Memory B cell (primary cell): ENCODE measurements around the gene TBKBP1.

Source experiments
- ATAC-seq: fragments of 150-1000 bp; cut with Tn5 transposase; 2 replicates; pipeline ENCODE4 v1.10.0; 2021; ENCODE audit warnings: low read depth, mild to moderate bottlenecking, moderate library complexity
- DNase-seq, 2 donors: peaks; one replicate each; pipeline ENCODE4 v3.0.0; 2022; ENCODE audit warnings: low spot score in 2 of 2
- H3K27ac Mint-ChIP-seq: one replicate; pipeline ENCODE4 v1.8.0; 2022; ENCODE audit warnings: mild to moderate bottlenecking, moderate library complexity, mixed read lengths
- H3K27me3 Mint-ChIP-seq: one replicate; pipeline ENCODE4 v1.8.0; 2022; ENCODE audit warnings: mixed read lengths
- H3K36me3 Mint-ChIP-seq: one replicate; pipeline ENCODE4 v1.8.0; 2022; ENCODE audit warnings: mild to moderate bottlenecking, mixed read lengths
- H3K4me1 Mint-ChIP-seq: one replicate; pipeline ENCODE4 v1.8.0; 2022; ENCODE audit warnings: mixed read lengths
- H3K4me3 Mint-ChIP-seq: one replicate; pipeline ENCODE4 v1.8.0; 2022; ENCODE audit warnings: mild to moderate bottlenecking, moderate library complexity, mixed read lengths
- H3K9me3 Mint-ChIP-seq: one replicate; pipeline ENCODE4 v1.8.0; 2022; ENCODE audit warnings: mixed read lengths

TBKBP1 gene

DNA sequence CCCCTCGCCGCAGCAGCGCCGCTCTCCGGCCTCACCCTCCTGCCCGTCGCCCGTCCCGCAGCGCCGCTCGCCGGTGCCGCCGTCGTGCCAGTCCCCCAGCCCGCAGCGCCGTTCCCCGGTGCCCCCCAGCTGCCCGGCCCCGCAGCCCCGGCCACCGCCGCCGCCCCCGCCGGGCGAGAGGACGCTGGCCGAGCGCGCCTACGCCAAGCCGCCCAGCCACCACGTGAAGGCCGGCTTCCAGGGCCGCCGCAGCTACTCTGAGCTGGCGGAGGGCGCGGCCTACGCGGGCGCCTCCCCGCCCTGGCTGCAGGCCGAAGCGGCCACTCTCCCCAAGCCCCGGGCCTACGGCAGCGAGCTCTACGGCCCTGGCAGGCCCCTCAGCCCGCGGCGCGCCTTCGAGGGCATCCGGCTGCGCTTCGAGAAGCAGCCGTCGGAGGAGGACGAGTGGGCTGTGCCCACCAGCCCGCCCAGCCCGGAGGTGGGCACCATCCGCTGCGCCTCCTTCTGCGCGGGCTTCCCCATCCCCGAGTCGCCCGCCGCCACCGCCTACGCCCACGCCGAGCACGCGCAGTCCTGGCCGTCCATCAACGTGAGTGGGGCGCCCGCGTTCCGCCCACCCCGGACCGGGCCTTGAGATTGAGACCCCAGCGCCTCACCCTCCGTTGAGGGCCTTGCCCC is 15.0 kb downstream of the TBKBP1 start:
- no peak for ATAC-seq
- Mint-ChIP-seq H3K36me3 (peaks cover 6% of the 10 kb centered on the region), H3K4me3 (no peak overlapping the region), H3K4me1 (peaks cover 44% of the 10 kb centered on the region), H3K27me3 (peaks cover 2% of the 10 kb centered on the region), H3K27ac (no peak overlapping the region), H3K9me3 (no peaks in the 10 kb centered on the region)
- DNase-seq: no peak

- DNase-seq (no peak), ATAC-seq (no peak)
- H3K9me3 Mint-ChIP-seq: no peaks in the 10 kb centered on the region
- no peak overlapping the region for H3K4me3 Mint-ChIP-seq
- H3K27ac Mint-ChIP-seq: no peak overlapping the region
- H3K36me3 Mint-ChIP-seq: peaks cover 6% of the 10 kb centered on the region
- peaks cover 44% of the 10 kb centered on the region for H3K4me1 Mint-ChIP-seq
- peaks cover 2% of the 10 kb centered on the region for H3K27me3 Mint-ChIP-seq
Measured at GRCh38 chr17:47709594-47709993, 15.6 kb downstream of the TBKBP1 start.

GRCh38 chr17:47711366-47712099 is 17.6 kb downstream of the TBKBP1 start:
- Mint-ChIP-seq H3K27ac (no peak overlapping the region), H3K27me3 (peaks cover 2% of the 10 kb centered on the region), H3K9me3 (no peaks in the 10 kb centered on the region), H3K4me3 (no peak overlapping the region), H3K4me1 (peaks cover 43% of the 10 kb centered on the region), H3K36me3 (peaks cover 6% of the 10 kb centered on the region)
- DNase-seq: no peak
- no peak for ATAC-seq

DNA sequence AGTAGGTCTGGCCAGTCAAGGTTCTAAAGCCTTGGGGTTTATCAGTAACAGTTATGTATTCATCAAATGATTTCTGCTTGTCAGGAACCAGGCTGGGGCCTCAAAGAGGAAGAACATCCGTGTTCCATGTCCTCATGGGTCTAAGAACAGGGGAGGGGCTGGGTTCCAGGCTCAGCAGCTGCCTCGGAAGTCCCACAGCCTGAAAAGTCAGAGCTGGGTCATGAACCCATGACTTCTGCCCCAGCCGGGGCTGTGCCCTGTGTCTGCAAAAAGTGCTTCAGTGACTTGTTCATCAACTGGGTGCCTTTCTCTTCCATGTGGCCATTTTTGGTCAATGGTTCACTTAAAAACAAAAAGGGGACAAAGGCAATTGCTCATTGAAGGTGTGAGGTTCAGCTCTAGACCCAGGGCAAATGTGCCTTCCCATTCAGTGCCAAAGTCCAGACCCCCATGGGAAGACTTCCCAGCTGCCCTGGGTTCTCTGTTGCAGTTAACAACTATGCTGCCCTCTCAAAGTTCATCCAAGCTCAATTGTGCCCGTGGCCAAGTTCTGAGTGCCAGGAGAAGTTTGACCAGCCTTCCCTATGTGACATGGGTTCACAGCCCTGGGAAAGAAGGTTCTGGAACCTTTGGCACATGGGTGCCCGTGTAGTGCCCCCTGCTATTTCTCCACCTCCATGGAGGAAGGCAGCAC is 18.5 kb downstream of the TBKBP1 start:
- H3K27ac Mint-ChIP-seq: no peak overlapping the region
- H3K4me3 Mint-ChIP-seq: no peak overlapping the region
- ATAC-seq (no peak), DNase-seq (no peak)
- H3K9me3 Mint-ChIP-seq: no peaks in the 10 kb centered on the region
- peaks cover 6% of the 10 kb centered on the region for H3K36me3 Mint-ChIP-seq
- H3K4me1 Mint-ChIP-seq: peaks cover 45% of the 10 kb centered on the region
- peaks cover 2% of the 10 kb centered on the region for H3K27me3 Mint-ChIP-seq

DNA sequence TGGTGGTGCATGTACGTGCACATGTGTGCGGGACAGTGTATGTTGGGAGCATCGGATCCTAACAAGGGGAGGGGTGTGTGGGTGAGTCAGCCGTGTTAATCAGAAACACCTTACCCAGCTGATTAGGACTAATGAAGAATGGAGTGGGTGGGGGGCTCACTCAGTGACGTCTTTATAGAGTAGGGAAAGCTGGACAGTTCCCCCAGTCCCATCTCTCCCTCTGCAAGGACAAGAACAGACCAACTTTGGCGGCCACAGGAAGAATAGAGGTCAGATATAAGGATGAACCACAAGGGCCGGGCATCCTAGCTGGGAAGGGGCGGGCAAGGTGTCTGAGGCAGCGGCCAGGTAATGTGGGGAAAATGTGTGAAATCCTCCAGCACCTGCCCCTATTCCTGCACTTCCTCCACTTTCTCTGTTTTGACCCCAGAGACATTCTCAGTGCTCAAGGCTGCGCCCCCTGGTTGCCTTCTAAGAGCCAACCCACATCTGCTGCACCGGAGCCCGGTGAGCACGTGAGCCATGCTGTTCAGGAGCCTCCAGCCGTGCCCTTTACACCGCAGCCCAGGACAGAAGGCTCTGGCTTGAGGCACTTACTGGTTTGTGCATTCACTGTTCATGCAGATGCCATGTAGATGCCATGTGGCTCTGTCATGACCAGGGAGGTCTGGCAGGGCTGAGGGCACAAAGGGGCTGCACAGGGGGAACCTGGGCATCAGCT is 20.2 kb downstream of the TBKBP1 start:
- H3K27me3 Mint-ChIP-seq: peaks cover 2% of the 10 kb centered on the region
- H3K27ac Mint-ChIP-seq: peak overlapping the region; percentile 16
- H3K9me3 Mint-ChIP-seq: no peaks in the 10 kb centered on the region
- ATAC-seq (peak; percentile 78), DNase-seq (no peak)
- H3K4me1 Mint-ChIP-seq: peaks cover 60% of the 10 kb centered on the region
- H3K36me3 Mint-ChIP-seq: peaks cover 6% of the 10 kb centered on the region
- peak overlapping the region; percentile 66 for H3K4me3 Mint-ChIP-seq

DNA sequence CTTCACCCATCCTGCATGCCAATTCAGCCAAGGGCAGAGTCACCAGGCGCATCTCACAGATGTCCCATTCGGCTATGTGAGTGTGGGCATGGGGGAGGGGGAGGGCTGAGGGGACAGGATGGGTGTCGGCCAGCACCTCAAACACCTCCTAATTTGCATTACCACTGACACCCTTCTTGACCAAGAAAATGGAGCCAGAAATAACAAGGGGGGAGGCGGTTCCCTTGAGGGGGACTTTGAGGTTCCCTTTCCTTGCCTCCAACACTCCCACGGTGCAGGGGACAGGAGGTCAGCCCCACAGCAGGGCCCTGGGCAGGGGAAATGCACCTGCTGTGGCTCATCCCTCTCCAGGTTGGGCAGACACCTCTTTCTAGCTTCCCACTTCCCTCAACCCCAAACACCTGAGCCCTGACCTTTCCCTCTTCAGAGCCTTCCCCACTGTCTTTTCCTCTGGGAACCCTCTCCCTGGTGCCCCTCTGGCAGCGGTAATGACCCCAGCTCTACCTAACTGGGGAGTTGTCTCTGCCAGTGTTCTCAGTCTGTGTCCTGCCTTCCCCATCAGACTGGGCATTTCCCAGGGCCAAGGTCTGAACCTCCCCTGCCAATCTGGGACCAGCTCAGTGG is 20.9 kb downstream of the TBKBP1 start:
- Mint-ChIP-seq H3K4me1 (peaks cover 64% of the 10 kb centered on the region), H3K4me3 (peak overlapping the region; percentile 66), H3K27me3 (peaks cover 2% of the 10 kb centered on the region), H3K27ac (peak overlapping the region; percentile 40), H3K36me3 (peaks cover 4% of the 10 kb centered on the region), H3K9me3 (no peaks in the 10 kb centered on the region)
- DNase-seq (no peak), ATAC-seq (peak; percentile 62)

GRCh38 chr17:47715669-47716325 is 21.8 kb downstream of the TBKBP1 start:
- no peak for DNase-seq
- no peaks in the 10 kb centered on the region for H3K36me3 Mint-ChIP-seq
- H3K4me3 Mint-ChIP-seq: no peak overlapping the region
- no peak for ATAC-seq
- H3K9me3 Mint-ChIP-seq: no peaks in the 10 kb centered on the region
- no peaks in the 10 kb centered on the region for H3K27me3 Mint-ChIP-seq
- H3K4me1 Mint-ChIP-seq: peaks cover 68% of the 10 kb centered on the region
- H3K27ac Mint-ChIP-seq: peak overlapping the region; percentile 40

DNA sequence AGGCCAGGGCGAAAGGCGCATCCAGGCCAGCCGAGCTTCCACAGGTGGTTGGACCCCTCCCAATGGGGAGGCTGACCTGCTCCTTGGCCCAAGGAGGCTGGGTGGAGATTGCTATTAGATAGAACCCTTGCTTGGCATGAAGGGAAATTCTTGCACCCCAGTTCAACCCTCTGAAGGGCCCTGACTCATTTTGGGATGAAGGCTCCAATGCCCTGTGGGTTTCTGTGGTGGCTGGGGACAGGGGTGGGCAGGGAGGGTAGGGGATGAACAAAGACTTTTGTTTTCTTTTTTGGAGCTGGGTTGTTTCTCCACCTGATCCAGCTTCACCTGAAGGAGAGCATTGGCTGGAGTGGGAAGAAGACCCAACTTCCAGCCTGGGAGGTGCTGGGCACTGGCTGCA is 22.4 kb downstream of the TBKBP1 start:
- Mint-ChIP-seq H3K9me3 (no peaks in the 10 kb centered on the region), H3K4me3 (no peak overlapping the region), H3K4me1 (peaks cover 68% of the 10 kb centered on the region), H3K27ac (no peak overlapping the region), H3K36me3 (no peaks in the 10 kb centered on the region), H3K27me3 (no peaks in the 10 kb centered on the region)
- ATAC-seq (no peak), DNase-seq (no peak)

- Mint-ChIP-seq H3K4me1 (peaks cover 71% of the 10 kb centered on the region), H3K36me3 (no peaks in the 10 kb centered on the region), H3K9me3 (no peaks in the 10 kb centered on the region), H3K27me3 (peaks cover 2% of the 10 kb centered on the region), H3K27ac (no peak overlapping the region), H3K4me3 (no peak overlapping the region)
- peak; percentile 16 for ATAC-seq
- no peak for DNase-seq
Measured at GRCh38 chr17:47717261-47717697, 23.3 kb downstream of the TBKBP1 start.

DNA sequence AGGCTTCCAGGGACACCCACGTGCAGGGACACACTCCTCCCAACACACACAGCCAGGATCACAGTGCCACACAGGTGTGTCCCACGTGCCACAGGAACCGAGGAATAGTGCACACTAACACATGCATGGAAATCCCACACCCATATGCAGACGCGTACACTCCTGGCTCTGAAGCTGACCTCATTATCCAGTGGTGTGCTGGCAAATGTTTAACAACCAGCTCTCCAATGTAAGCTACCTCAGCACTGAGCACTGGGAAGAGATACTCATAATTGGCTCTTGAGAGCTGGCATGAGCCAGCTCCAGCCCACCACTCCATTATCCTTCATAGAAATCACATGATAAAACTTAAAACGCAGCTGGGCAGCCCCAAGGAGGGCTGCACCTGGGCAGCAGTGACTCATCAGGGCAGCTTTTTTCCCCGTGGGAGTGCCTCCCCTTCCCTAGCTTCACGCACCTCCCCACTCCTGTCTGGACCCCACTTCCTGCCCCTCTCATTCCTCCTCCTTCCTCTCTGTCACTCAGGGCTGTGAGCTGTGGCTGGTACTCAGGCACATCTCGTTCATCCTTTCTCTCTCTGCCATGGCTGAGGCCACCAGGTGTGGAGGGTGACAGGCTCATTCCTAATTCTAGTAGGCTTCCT is 24.1 kb downstream of the TBKBP1 start:
- H3K36me3 Mint-ChIP-seq: no peaks in the 10 kb centered on the region
- H3K9me3 Mint-ChIP-seq: no peaks in the 10 kb centered on the region
- H3K4me1 Mint-ChIP-seq: peaks cover 68% of the 10 kb centered on the region
- no peak overlapping the region for H3K27ac Mint-ChIP-seq
- H3K4me3 Mint-ChIP-seq: no peak overlapping the region
- ATAC-seq (no peak), DNase-seq (no peak)
- peaks cover 2% of the 10 kb centered on the region for H3K27me3 Mint-ChIP-seq

DNA sequence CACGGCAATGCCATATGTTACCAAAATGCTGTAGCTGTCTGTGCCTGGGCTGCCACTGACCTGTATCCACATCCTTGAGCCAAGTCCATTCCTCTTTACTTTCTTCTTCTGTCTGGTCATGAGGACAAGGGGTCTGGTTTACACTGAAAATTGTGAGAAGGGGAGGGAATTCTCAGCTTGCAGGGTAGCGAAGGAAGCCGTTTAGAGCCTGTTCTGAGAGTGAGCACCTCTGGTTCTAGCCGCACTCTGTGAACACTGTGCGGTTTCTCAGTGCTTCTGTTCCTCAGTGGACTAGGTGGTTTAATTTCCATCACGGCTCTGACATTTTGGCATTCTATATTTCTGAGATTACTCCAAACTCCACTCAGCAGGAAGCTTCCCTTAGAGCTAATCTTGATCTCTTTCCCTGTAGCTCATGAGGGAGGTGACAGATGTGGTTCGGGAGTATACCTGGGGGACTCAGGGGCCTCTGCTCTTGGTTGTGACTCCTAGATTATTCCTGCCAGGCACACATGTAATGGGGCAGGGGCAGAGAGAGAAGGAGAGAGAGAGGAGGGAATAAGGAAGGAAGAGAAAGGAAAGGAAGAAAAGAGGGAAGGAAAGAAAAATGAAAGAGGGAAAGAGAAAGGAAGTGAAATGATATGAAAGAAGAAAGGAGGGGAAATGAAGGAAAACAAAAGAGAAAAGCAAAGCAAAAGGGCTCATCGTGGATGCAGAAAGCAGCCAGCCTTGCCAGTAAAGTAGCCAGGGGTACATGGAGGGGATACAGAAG is 24.9 kb downstream of the TBKBP1 start:
- Mint-ChIP-seq H3K9me3 (no peaks in the 10 kb centered on the region), H3K4me3 (no peak overlapping the region), H3K36me3 (no peaks in the 10 kb centered on the region), H3K27me3 (peaks cover 2% of the 10 kb centered on the region), H3K27ac (no peak overlapping the region), H3K4me1 (peaks cover 61% of the 10 kb centered on the region)
- ATAC-seq (no peak), DNase-seq (no peak)

- Mint-ChIP-seq H3K9me3 (no peaks in the 10 kb centered on the region), H3K36me3 (no peaks in the 10 kb centered on the region), H3K4me3 (no peak overlapping the region), H3K27me3 (peaks cover 2% of the 10 kb centered on the region), H3K27ac (no peak overlapping the region), H3K4me1 (peaks cover 53% of the 10 kb centered on the region)
- no peak for DNase-seq
- ATAC-seq: no peak
Measured at GRCh38 chr17:47719411-47720152, 25.6 kb downstream of the TBKBP1 start.
